HG03520 (cell line): ENCODE measurements around the gene SESTD1.

Experiments used
- ATAC-seq: cut with Tn5 transposase; IDR thresholded peaks from one replicate; pipeline ENCODE4 v1.9.1; 2021; ENCODE audit warnings: mild to moderate bottlenecking, moderate library complexity; ENCODE audit not compliant: unreplicated experiment

The SESTD1 gene

GRCh38 chr2:179264368-179265081 lies at the start of gene SESTD1:
SESTD1 (minus strand) TSS chr2:179264832; CDS start chr2:179191841, 72,991 bp downstream.
- ATAC-seq = peak; percentile 58

DNA sequence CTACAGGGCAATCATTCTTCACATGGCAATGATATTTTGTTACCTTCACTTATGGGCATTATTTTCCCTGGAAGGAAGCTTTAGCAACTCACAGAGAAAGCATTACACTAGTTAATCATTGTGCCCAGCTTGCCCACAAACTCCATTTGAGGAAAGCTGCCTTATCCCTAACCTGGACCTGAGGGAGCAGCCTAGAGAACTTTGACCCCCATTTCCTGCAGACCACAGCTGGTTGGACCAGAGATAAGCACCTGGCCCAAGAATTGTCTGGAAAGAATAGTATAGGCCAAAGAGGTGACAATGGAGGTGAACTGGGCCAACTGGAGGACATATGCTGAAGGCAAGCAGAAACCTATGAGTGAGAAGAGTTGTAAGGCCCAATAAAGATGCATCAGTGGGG lies 48.4 kb upstream of the SESTD1 start:
- ATAC-seq = no peak

DNA sequence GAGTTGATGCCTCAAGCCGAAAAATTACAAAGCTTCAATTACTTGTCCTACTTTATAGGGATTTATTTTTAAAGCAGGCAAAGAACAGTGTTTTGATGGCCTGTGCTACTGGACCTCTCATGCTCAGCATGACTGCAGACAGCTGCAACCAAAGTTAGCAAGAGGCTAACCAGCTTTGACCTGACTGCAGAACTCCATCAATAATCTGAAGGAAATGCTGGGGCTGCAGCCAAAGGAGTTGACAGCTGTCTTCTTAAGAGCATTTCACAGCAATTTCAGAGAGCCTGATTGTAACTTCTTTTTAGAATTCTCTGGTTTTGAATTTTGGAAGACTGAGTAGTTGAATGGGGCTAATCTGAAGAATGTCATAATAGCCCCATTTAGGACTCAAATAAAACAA lies 46.5 kb upstream of the SESTD1 start:
- ATAC-seq = no peak

- ATAC-seq = no peak
Observed at GRCh38 chr2:179307616-179308371, 43.2 kb upstream of the SESTD1 start.

DNA sequence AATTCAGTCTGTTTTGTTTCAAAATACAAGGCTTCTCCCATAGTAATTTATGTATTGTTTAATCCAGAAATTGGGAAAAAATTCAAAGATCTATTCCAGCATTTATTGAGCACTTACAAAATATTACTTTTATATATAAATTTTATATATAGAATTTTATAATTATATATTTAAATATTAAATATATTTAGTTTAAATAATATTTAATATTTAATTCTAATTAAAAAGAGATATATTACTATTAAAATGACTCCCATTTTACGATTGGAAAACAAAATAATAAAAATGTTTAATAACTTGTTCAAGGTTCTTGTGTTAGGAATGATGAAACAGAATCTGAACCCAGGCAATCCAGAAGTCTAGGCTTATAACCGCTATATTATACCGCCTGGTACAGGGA lies 40.5 kb upstream of the SESTD1 start:
- no peak for ATAC-seq

GRCh38 chr2:179304424-179304823 lies 39.8 kb upstream of the SESTD1 start:
- no peak for ATAC-seq

DNA sequence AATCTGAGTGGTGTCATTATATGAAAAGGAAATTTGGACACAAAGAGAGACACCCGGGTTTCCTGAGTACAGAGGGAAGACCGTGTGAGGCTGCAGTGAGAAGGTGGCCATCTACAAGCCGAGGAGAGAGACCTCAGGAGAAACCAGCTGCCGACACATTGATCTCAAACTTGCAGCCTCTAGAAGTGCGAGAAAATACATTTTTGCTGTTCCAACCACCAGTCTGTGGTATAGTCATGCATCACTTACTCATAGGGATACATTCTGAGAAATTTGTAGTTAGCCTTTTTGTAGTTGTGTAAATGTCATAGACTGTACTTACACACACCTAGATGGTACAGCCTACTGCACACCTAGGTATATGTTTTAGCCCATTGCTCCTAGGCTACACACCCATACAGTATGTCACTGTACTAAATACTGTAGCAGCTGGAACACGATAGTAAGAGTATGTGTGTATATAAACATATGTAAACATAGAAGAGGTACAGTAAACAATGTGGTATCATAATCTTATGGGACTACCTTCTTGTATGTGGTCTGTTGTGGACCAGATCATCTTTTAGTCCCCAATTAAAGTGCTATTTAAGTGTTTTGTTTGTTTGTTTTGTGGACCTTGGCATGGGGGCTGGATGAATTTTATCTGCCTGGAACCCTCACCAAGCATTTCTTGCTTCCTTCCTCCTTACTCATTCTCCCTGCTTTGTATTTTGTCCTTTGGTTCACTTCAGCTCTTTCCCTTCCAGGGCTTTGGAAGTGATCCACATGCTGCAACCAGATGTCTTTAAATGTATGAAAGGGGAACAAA lies 38.3 kb upstream of the SESTD1 start:
- no peak for ATAC-seq

- ATAC-seq = no peak
Observed at GRCh38 chr2:179302149-179302548, 37.5 kb upstream of the SESTD1 start.

DNA sequence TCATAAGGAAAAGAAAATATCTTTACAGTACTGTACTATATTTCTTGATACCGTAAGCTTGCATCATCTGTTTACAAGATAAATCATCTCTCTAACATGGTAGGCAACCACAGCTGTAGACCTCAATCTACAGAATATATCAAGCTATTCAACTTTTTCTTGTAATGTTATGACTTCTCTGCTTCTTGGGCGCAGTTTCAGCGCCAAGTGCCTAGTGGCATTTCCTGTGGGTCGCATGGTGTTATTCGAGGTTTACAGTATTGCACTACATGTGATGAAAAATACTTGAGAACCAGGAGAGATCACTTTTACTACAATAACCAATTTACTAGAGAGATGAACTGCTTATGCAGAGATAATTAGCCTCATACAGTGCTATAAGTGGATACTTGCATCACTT lies 34.0 kb upstream of the SESTD1 start:
- ATAC-seq = no peak

DNA sequence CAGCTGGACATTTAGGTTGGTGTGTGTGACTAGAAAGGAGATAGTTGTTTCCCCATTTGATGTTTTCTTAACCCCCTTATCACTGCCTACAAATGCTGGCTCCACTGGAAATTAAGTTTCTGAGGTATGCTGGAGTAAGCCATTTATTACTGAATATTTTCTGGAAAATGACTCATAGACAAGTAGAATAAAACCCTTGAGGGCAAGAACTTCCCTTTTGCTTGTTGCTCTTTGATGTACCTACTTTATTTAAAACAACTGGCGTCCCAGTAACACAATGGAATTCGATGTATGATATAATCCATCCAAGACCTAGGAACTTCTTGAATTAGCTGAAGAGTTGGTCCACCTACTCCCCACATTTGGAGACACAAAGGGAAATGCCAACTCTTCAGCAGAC lies 33.3 kb upstream of the SESTD1 start:
- ATAC-seq = no peak

- ATAC-seq = no peak
Observed at GRCh38 chr2:179290329-179290728, 25.7 kb upstream of the SESTD1 start.

GRCh38 chr2:179285060-179285459 lies 20.4 kb upstream of the SESTD1 start:
- no peak for ATAC-seq

GRCh38 chr2:179277429-179278196 lies 13.0 kb upstream of the SESTD1 start:
- no peak for ATAC-seq

- ATAC-seq = no peak
Observed at GRCh38 chr2:179275253-179276012, 10.8 kb upstream of the SESTD1 start.

- ATAC-seq = peak; percentile 97
Observed at GRCh38 chr2:179274749-179275148, 10.1 kb upstream of the SESTD1 start.

DNA sequence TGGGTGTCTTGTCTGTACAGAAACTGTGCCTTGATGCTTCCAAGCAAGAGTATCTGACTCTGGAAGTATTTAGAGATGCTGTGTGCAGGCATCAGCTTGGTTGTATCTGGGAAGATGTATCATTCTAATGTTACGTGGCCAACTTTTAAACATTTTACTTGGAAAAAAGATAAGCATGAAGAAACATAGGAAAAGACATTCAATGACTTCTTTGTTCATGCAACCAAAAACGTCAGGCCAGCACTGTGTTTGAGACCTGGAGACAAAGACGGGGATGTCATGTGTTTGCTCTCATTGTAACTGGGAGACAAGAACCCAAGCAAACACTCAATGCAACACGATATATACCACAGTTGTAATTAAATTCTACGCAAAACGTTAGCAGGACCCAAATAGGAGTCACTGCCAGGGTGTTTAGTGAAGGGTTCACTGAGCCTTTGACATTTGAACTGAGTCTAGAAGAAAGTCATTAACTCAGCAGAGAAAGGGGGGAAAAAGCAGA lies 8.9 kb upstream of the SESTD1 start:
- no peak for ATAC-seq

GRCh38 chr2:179272406-179273192 lies 8.0 kb upstream of the SESTD1 start:
- ATAC-seq = no peak

DNA sequence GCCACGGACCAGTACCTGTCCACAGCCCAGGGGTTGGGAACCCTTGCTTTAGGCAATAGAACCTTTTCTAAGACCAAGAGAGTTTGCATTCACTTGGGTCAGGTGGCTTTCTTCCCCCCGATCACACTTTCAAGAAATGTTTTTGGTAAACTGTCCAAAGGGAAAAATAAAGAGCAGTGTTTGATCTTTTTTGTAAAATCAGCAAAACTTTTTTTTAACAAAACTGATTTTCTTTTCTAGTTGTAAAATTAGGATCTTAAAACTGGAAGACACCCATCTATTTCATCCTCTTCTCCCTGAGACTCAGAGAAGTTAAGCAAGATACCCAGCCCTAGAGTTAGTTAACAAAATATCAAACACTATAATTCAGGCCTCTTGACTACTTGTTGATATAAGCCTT lies 6.1 kb upstream of the SESTD1 start:
- ATAC-seq = no peak

- peak; percentile 37 for ATAC-seq
Observed at GRCh38 chr2:179268277-179268925, 3.8 kb upstream of the SESTD1 start.
